ENCODE measurements around the gene C9orf152.

- TF ChIP-seq REST (IDR thresholded peaks at IDR 0.05) (no peak), GABPA (IDR thresholded peaks at IDR 0.05 in 1 of 2, conservative IDR thresholded peaks at IDR 0.05 in 1 of 2) (no peak), CTCF (IDR thresholded peaks at IDR 0.05; ENCODE audit: low read depth, low read length, missing input control) (no peak), NR2F2 (IDR thresholded peaks at IDR 0.05) (peak; percentile 60), YY1 (IDR thresholded peaks at IDR 0.05) (no peak), RAD21 (IDR thresholded peaks at IDR 0.05) (no peak), HNF4G (IDR thresholded peaks at IDR 0.05) (no peak), ATF3 (IDR thresholded peaks at IDR 0.05) (no peak), FOXA1 (IDR thresholded peaks at IDR 0.05) (no peak), TAF1 (conservative IDR thresholded peaks at IDR 0.05) (no peak), MAX (IDR thresholded peaks at IDR 0.05) (no peak), ZBTB33 (IDR thresholded peaks at IDR 0.05) (no peak)
These were observed 49.3 kb upstream of the C9orf152 start for GRCh38 chr9:110257097-110257841.
